ENCODE results near the gene CRNKL1.

Gene CRNKL1

DNA sequence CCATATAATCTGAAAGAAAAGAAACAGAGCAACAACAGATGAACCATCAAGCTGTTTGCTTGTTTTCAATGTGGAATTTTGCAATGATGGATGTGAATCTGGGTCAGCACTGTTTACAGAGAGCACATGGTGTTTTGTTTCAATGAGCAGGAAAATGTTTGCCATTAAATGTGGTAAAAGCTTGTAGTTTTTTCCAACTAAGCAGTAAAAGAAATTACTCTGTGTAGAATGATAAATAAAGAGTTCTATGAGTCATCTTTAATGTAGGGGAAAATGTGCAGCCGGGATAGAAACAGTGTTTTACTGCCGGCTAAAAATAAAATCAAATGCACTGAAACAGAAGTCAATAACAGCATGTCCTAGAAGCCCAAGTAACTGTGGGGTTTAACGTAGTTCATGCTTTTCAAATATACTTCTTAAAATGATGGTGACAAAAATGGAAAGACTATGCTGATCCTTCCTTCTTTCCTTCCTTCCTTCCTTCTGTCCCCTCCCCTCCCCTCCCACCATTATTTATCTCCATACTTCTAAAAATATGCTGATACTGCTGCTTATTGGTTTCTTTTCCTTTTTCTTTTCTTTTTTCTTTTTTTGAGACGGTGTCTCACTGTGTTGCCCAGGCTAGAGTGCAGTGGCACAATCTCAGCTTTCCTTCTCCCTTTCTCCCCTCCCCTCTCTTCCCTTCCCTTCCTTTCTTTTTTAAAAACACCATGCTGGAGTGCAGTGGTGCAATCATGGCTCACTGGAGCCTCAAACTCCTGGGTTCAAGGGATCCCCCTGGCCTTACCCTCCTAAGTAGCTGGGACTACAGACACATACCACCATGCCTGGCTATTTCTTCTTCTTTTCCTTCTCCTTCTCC lies 41.4 kb downstream of the CRNKL1 start:
- in situ Hi-C loops (cut with HindIII; ENCODE audit: low sequenced_read_pairs): no loop called here

DNA sequence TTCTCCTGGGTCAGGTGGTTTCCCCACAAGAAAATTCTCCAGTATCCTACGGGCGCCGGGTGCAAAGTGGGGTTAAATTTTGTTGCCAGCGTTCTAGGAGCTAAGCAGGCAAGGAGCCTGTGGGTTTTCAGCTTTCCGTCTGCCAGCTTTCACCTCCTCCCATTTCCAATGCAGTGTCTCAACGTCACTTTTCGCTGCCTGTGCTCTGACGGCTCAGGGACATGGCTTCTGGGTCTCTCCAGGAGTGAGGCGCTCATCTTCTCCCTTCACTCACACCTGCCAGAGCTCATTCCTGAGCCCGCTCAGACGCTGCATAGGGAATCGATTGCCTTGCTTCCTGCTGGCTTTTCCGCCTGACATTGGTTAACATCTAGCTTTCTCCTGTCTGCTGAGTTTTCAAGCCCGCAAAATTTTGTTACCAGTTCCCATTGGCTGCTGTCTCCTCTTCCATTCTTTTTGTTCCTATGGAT lies 42.4 kb downstream of the CRNKL1 start:
- in situ Hi-C loops (cut with HindIII; ENCODE audit: low sequenced_read_pairs): loop anchor here (10.0 kb wide), 1 partner anchor 215 kb away; no protein-coding TSS in a partner anchor

DNA sequence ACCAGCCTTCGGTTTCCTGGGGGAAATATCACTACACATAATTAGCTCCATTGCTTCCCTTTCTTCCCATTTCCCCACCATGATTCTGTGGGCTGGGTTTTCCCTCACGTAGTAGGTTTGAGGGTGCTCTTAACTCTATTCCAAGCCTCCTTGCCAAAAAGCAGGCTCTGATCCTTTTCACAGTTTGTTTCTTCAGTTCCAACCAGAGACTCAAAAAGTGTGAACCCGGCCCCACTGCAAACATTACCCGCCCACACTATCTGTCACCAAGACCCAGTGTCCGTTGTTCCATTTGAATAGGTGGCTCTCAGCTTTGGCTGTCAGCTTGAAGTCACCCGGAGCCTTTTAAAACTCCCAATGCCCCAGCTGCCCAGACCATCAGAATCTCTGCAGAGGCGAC lies 46.9 kb downstream of the CRNKL1 start:
- in situ Hi-C loops (cut with HindIII; ENCODE audit: low sequenced_read_pairs): loop anchor here (10.0 kb wide), 1 partner anchor 211 kb away; no protein-coding TSS in a partner anchor

DNA sequence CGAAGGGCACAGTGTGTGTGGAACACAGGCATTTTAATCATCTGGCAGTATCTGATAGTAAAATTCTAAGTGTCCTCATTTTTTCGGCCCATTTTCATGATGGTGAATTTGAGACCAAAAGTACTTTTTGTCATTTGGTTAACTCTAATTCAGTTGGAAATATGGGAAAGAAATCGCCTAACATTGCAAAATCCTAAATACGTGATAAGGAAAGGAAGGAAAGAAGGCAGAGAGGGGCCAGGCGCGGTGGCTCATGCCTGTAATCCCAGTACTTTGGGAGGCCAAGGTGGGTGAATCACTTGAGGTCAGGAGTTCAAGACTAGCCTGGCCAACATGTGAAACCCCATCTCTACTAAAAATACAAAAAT lies 48.3 kb downstream of the CRNKL1 start:
- in situ Hi-C loops (cut with HindIII; ENCODE audit: low sequenced_read_pairs): loop anchor here (10.0 kb wide), 1 partner anchor 209 kb away; no protein-coding TSS in a partner anchor

DNA sequence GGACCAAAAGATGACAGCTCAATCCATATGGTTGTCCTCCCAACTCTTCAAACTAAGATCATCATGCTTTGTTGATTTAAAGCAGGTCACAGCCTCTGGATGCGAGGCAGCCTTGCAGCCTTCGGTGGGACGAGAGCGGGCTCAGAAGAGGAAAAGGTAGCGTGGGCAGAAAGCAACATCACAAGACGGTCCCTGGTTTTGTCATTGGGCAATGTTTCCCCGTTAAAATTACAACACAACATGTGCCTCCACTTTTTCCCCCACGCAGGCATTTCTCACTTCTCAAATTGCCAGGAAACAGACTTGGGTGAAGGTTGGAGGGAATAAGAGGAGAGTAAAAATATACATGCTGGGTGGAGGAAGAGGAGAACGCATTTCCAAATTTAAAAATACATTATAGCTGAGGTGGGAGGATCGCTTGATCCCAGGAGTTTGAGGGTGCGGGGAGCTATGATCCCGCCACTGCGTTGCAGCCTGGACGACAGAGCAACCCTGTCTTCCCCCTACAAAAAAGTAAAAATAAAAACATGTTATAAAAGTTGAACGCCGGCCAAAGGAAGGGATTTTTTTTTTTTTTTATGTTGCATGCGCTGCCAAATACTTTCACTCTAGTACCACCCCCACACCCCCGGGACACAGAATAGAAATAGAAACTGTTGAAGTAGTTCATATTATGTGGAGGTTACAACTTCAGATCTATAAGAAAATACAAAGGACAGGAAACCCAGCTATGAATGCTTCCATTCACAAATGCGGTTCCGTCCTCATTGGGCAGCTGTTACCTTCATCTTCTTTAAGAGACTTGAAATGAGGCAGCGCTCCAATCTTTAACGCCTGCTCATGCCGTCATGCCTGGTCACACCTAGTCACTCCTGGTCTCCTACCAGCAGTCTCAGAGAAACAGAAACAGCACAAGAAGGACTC lies 49.0 kb downstream of the CRNKL1 start:
- in situ Hi-C loops (cut with HindIII; ENCODE audit: low sequenced_read_pairs): loop anchor here (10.0 kb wide), 1 partner anchor 208 kb away; no protein-coding TSS in a partner anchor

DNA sequence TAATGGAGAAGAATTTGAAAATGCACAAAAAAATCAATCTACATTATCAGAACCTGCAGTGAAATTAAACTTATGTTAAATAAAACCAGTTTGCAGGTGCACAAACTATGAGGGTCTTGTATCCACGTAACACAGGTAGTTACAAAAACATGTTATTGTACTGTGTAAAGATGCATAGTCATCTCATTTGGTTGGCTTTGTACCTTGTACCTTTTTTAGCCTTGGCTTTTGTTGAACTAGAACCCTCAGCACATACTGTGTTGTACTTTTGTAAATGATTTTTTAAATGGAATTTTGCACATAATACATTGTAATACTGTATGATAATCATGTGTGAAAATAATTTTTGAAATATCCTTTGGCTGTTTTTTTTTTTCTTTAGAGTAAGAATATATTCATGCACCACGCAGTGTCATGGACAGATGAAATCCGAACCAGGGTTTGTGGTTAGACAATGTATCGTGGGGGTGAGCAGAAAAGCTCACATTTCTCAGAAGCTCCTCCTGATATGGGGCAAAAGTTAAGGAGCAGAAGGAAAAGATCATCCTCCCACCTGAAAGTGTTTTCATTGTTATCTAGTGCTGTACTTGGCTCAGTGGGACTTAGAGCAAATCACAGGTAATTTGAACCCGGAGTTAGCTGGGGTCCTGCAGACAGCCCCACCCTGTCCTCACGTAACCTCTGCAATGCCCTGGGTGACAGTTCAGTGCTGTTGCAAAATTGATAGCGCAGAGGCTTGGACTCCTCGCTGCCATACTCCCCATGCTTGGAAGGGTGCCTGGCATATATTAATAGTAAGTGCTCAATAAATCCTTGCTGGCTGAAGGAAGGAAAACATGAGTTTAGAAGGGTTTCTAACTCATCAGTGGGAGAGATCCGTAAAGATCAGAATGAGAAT lies 49.9 kb downstream of the CRNKL1 start:
- in situ Hi-C loops (cut with HindIII; ENCODE audit: low sequenced_read_pairs): loop anchor here (10.0 kb wide), 1 partner anchor 208 kb away; no protein-coding TSS in a partner anchor

DNA sequence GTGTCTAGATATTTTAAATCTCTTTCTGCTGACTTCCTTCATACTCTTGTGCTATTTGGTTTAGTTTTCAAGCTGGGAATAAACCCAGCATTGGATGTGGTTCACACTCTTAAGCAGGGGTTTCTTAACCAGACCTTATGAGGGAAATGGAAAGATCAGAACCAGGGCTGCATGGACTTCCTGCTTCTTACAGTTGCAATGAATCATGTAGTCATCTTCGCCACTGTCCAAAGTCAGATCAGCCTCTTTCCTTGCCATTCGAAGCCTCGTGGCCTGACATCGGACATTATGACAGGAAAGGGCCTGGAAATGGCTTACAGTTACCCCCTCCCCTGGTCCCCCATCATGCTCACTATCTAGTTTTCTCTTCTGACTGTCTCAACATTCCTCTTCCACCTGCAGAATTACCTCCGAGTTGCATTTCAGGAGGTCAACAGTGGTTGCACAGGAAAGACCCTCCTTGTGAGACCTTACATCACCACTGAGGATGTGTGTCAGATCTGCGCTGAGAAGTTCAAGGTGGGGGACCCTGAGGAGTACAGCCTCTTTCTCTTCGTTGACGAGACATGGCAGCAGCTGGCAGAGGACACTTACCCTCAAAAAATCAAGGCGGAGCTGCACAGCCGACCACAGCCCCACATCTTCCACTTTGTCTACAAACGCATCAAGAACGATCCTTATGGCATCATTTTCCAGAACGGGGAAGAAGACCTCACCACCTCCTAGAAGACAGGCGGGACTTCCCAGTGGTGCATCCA lies 51.9 kb downstream of the CRNKL1 start:
- in situ Hi-C loops (cut with HindIII; ENCODE audit: low sequenced_read_pairs): loop anchor here (10.0 kb wide), 1 partner anchor 206 kb away; no protein-coding TSS in a partner anchor

DNA sequence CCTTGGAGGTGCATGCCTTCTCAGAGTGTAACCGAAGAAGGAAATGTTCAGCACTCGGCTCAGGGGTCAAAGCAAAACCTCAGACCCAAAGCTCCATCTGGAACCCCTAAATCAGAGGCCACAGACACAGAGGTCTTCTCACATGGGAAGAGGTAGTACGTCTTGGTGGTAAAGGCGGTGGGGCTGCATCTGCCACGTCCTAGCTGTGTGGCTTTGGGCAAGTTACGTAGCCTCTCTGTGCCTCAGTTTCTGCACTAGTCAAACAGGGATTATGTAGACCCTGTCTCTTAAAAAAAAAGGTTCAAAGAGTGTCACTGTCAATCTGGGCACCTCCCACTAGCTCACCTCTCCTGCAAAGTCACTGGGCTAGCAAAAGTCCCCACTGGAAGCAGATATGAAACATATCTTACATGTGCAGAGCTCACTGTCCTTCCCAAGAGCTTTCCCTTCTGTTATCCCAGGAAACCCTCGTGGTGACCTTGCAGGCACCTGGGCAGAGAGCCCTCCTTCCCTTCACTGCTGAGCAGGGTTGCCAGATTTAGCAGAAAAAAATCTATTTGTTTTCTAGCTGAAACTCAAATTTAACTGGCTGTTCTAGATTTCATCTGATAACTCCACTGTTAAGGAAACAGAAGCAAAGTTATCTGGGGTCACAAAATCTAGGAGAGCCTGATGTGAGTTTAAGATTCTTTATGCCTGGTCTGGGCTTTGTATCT lies 53.1 kb downstream of the CRNKL1 start:
- in situ Hi-C loops (cut with HindIII; ENCODE audit: low sequenced_read_pairs): loop anchor here (25.0 kb wide), 1 partner anchor 112 kb away; no protein-coding TSS in a partner anchor

DNA sequence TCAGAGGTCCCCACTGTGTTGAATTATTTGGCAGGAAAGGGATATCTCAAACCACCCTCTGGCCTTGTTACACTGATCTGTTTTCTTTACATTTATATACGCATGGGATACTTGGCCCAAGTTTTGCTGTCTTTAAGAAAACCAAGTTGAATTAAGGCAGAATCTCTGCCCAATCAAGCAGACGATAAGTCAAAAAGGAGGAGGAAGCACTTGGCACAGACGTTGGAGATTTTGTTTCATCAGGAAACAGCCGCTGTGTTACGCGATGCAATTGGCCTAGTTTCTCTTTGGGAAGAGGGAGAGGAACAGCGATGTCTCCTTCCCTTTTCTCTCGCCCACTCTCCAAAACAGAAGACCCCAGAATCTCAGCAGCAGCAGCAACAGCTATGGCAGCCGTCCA lies 55.3 kb downstream of the CRNKL1 start:
- in situ Hi-C loops (cut with HindIII; ENCODE audit: low sequenced_read_pairs): loop anchor here (25.0 kb wide), 1 partner anchor 110 kb away; no protein-coding TSS in a partner anchor

DNA sequence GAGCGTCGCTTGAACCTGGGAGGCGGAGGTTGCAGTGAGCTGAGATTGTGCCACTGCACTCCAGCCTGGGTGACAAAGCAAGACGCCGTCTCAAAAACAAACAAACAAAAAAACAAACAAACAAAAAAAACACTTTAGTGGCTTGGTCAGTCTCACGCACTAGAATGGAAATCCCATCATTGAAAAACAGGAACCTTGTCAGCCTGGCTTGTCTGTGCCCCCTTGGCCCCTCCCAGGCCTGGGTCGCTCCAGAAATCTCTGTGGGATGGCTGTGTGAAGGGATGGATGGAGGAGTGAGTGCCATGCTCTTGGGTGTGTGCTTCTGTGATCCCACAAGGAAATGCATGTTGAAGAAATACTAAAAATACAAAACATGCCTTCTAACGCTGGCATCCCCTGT lies 56.0 kb downstream of the CRNKL1 start:
- in situ Hi-C loops (cut with HindIII; ENCODE audit: low sequenced_read_pairs): loop anchor here (25.0 kb wide), 1 partner anchor 109 kb away; no protein-coding TSS in a partner anchor

DNA sequence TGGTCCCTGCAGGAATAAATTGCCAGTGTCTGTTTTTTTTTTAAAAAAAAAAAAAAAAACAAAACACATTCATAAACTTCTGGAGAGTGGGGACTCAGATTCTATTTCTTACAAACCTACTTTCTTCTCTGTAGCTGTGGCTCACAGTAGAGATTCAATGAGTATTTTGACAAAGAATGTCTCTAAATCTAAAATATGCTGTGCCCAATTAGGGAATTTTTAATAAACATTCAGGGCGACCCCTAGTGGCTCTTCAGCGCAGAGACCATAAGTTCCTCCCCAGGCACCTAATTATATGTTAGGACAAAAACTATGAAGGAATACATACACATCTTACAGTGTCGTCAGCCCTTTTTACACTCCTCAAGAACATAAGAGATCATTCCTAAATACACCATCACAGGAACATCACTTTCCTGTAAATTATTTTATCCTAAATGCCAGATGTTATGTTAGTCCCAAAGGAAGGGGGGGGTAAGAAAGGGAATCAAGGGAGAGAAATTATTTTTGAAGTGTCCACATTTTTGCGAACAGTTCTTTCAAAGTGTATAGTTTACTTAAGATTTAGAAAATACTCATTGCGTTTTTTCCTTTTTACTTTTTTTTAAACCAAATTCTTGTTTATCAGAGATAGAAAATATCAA lies 56.9 kb downstream of the CRNKL1 start:
- in situ Hi-C loops (cut with HindIII; ENCODE audit: low sequenced_read_pairs): loop anchor here (25.0 kb wide), 1 partner anchor 108 kb away; no protein-coding TSS in a partner anchor

DNA sequence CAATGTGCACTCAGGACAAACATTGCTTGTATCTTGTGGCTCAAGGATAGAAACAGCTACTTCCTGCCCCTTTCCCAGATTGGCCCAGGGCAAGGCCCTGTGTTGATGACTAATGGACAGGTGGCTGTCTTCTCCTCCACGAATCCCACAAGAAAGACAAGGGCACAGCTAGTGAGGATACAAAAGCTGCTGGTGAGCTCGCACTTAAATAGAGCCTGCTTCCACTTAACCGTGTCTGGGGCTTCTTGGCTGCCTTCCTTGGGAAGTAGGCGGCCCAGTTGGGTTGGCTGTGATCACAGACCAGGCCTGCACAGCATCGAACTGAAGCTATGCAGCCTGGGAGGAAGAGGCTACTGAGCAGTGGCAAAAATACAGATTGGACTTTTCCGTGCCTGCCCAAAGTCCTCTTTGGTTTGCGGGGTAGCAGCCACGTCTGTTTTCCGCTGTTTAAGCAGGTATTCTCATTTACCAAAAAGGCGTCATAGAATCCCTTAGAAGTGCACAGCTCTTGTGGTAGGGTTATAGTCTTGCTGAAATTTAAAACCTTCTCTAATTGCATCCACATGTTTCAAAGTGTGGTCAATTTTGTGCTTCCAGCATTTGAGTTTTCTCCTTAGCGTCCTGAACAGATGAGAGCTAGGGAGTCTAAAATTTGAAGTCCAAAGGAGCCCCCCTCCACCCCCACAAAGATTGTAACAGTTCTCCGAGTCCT lies 58.2 kb downstream of the CRNKL1 start:
- in situ Hi-C loops (cut with HindIII; ENCODE audit: low sequenced_read_pairs): loop anchor here (25.0 kb wide), 1 partner anchor 107 kb away; no protein-coding TSS in a partner anchor

DNA sequence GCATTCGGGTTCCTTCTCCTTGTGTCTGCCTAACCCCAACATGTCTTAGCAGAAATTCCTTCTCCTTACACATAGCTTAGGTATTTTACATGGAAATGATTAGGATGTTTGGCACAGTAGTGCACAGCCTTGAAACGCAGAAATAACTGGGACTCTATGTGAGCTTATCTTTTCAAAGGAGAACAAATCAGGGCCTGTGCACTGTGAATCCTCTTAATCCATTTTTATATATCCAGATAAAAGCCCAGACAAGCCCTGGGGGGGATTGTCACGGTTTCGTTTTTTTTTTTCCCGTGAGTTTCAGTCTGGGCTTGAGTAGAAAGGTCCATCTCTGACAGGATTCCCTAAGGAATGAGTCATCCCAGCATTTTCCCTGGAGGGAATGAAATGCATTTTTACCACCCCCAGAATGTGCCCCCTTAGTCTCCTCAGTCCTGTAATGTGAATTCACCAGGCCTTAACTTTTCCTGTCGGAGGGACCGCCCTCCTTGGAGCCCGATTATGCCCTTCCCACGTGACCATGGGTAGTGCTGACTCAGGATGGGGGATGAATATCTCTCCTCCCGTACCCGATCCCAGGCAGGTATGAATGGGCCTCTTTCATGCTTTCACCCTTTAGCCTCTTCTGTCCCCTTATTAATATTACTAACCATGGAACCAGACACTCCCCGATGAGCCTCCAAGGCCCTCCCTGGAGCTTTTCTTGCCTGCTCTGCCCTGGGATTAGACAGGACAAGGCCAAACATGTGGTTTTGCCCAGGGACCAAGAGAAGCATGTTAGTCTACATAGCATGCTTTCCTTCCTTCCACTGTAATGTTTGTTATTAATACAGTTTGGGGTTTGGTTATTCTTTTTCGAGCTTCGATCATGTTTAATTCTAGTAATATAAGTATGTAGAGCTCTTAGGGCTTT lies 59.0 kb downstream of the CRNKL1 start:
- in situ Hi-C loops (cut with HindIII; ENCODE audit: low sequenced_read_pairs): loop anchor here (25.0 kb wide), 1 partner anchor 106 kb away; no protein-coding TSS in a partner anchor

DNA sequence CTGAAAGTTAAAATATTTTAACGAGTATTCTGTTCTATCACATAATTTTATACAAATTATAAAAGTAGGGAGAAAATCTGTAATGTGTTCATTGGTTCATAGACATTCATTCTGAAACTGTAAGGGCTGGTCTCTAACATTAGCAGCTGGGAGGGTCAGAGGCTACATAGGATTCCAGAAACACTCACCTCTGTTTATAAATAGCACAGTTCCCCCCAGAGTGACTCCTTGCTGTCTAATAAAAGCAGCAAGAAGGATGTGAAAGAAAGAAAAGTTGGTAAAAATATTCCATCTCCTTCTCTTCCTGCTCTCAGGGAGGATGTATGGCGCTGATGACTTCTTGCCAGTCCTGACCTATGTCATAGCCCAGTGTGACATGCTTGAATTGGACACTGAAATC lies 60.4 kb downstream of the CRNKL1 start:
- in situ Hi-C loops (cut with HindIII; ENCODE audit: low sequenced_read_pairs): loop anchor here (25.0 kb wide), 1 partner anchor 105 kb away; no protein-coding TSS in a partner anchor

DNA sequence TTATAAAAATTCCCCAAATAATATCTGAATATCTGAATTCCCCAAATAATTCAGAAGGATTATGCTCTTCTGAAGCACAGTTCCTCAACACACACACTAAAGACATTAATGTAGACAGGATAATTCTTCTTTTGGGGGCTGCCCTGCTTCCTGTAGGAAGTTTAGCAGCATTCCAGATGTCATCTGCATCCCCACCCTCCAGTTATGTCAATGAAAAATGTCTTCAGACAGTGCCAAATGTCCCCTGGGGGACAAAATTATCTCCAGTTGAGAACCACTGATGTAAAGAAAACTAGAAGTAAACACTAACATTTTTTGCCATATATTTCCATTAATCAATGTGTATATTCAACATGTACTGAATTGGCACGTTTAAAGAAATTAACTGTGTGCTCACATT lies 61.0 kb downstream of the CRNKL1 start:
- in situ Hi-C loops (cut with HindIII; ENCODE audit: low sequenced_read_pairs): loop anchor here (25.0 kb wide), 1 partner anchor 104 kb away; no protein-coding TSS in a partner anchor

DNA sequence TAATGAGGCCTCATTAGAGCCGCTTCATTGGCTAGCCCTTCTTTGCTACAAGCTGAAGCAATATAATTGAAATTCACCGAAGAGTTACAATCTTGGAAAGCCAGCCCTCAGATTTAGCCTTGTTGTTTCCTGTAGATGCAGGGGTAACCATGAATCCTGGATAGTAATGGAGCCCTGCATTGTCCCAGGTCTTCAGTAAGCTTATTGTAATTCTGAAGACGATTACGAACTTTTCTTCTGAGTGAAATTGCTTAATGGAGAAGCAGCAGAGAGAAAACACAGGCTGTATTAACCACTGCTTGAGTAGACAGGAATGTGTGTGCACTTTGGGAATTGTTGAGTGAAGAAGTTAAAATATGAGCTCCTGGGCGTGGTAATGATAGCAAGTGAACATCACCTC lies 61.4 kb downstream of the CRNKL1 start:
- in situ Hi-C loops (cut with HindIII; ENCODE audit: low sequenced_read_pairs): loop anchor here (25.0 kb wide), 1 partner anchor 104 kb away; no protein-coding TSS in a partner anchor
